ENCODE data around the gene FRMD3.

Gene FRMD3

GRCh38 chr9:83538172-83538889 is at the start of gene FRMD3:
Gene FRMD3, minus strand, starts transcription at chr9:83538401. Its CDS starts 170 bp downstream, at chr9:83538231.
- peak; percentile 85 for DNase-seq

- no peak for DNase-seq
Measured at GRCh38 chr9:83584995-83585394, 46.8 kb upstream of the FRMD3 start.

- peak; percentile 58 for DNase-seq
Measured at GRCh38 chr9:83583151-83584014, 45.2 kb upstream of the FRMD3 start.

- peak; percentile 50 for DNase-seq
Measured at GRCh38 chr9:83582029-83582428, 43.8 kb upstream of the FRMD3 start.

- DNase-seq = no peak
Measured at GRCh38 chr9:83574482-83574881, 36.3 kb upstream of the FRMD3 start.

- DNase-seq = peak; percentile 46
Measured at GRCh38 chr9:83572524-83572923, 34.3 kb upstream of the FRMD3 start.

GRCh38 chr9:83570359-83570758 is 32.2 kb upstream of the FRMD3 start:
- DNase-seq = peak; percentile 2

- no peak for DNase-seq
Measured at GRCh38 chr9:83569326-83569725, 31.1 kb upstream of the FRMD3 start.

GRCh38 chr9:83563360-83563759 is 25.2 kb upstream of the FRMD3 start:
- no peak for DNase-seq

GRCh38 chr9:83560169-83560826 is 22.1 kb upstream of the FRMD3 start:
- no peak for DNase-seq

GRCh38 chr9:83557771-83558170 is 19.6 kb upstream of the FRMD3 start:
- no peak for DNase-seq

GRCh38 chr9:83557317-83557716 is 19.1 kb upstream of the FRMD3 start:
- DNase-seq = no peak

- DNase-seq = no peak
Measured at GRCh38 chr9:83554278-83554677, 16.1 kb upstream of the FRMD3 start.

GRCh38 chr9:83544002-83544698 is 5.9 kb upstream of the FRMD3 start:
- DNase-seq = peak; percentile 84

GRCh38 chr9:83538890-83539238 is 663 bp upstream of the FRMD3 start:
- DNase-seq = no peak

GRCh38 chr9:83537331-83538171 is 650 bp downstream of the FRMD3 start:
- peak; percentile 10 for DNase-seq

GRCh38 chr9:83536332-83536731 is 1.9 kb downstream of the FRMD3 start:
- no peak for DNase-seq

GRCh38 chr9:83535736-83536135 is 2.5 kb downstream of the FRMD3 start:
- DNase-seq = no peak

- peak; percentile 37 for DNase-seq
Measured at GRCh38 chr9:83533296-83533695, 4.9 kb downstream of the FRMD3 start.

- DNase-seq = no peak
Measured at GRCh38 chr9:83526901-83527300, 11.3 kb downstream of the FRMD3 start.

- DNase-seq = no peak
Measured at GRCh38 chr9:83526211-83526610, 12.0 kb downstream of the FRMD3 start.

GRCh38 chr9:83523684-83524083 is 14.5 kb downstream of the FRMD3 start:
- no peak for DNase-seq
